HEK293T (cell line): Measurements from ENCODE around the gene CDK3.

ENCODE experiments used
- ARNT ChIP-seq: fragments of 450-650 bp; IDR thresholded peaks from 2 replicates; pipeline ENCODE4 v1.6.1; 2017; ENCODE audit warnings: mild to moderate bottlenecking
- BHLHE40 ChIP-seq: fragments of 450-650 bp; IDR thresholded peaks from 2 replicates; pipeline ENCODE4 v1.6.1; 2016; ENCODE audit warnings: mild to moderate bottlenecking, moderate library complexity, borderline replicate concordance
- CTBP1 ChIP-seq: fragments of 450-650 bp; IDR thresholded peaks from 2 replicates; pipeline ENCODE4 v1.6.1; 2016; ENCODE audit warnings: borderline replicate concordance
- ELF4 ChIP-seq: fragments of 450-650 bp; IDR thresholded peaks from 2 replicates; pipeline ENCODE4 v1.6.1; 2017; ENCODE audit warnings: antibody characterized with exemption
- FOXA1 ChIP-seq: fragments of 450-650 bp; IDR thresholded peaks from 2 replicates; pipeline ENCODE4 v1.6.1; 2016; ENCODE audit warnings: mild to moderate bottlenecking
- FOXK2 ChIP-seq: fragments of 450-650 bp; IDR thresholded peaks from 2 replicates; pipeline ENCODE4 v1.6.1; 2016; ENCODE audit warnings: mild to moderate bottlenecking
- FOXM1 ChIP-seq: fragments of 450-650 bp; IDR thresholded peaks from 2 replicates; pipeline ENCODE4 v1.6.1; 2017; ENCODE audit warnings: mild to moderate bottlenecking, borderline replicate concordance
- HDGF ChIP-seq: fragments of 450-650 bp; IDR thresholded peaks from 2 replicates; pipeline ENCODE4 v1.6.1; 2017; ENCODE audit warnings: antibody characterized with exemption, borderline replicate concordance
- LEF1 ChIP-seq: fragments of 450-650 bp; IDR thresholded peaks from 2 replicates; pipeline ENCODE4 v1.6.1; 2017; ENCODE audit warnings: mild to moderate bottlenecking, borderline replicate concordance
- NFRKB ChIP-seq: fragments of 450-650 bp; IDR thresholded peaks from 2 replicates; pipeline ENCODE4 v1.6.1; 2016; ENCODE audit warnings: mild to moderate bottlenecking, moderate library complexity
- SP1 ChIP-seq: fragments of 450-650 bp; IDR thresholded peaks from 2 replicates; pipeline ENCODE4 v1.6.1; 2017
- SUZ12 ChIP-seq: fragments of 450-650 bp; IDR thresholded peaks from 2 replicates; pipeline ENCODE4 v1.6.1; 2016; ENCODE audit warnings: mild to moderate bottlenecking
- TARDBP ChIP-seq: fragments of 450-650 bp; IDR thresholded peaks from 2 replicates; pipeline ENCODE4 v1.6.1; 2016
- ZNF384 ChIP-seq: fragments of 450-650 bp; IDR thresholded peaks from 2 replicates; pipeline ENCODE4 v1.6.1; 2016

- TF ChIP-seq NFRKB (no peak), BHLHE40 (no peak), FOXM1 (no peak), ELF4 (no peak), SUZ12 (no peak), FOXK2 (no peak), SP1 (no peak), LEF1 (no peak), ARNT (no peak), CTBP1 (no peak), ZNF384 (no peak), FOXA1 (no peak), HDGF (no peak), TARDBP (no peak)
Measured at GRCh38 chr17:76036497-76037261, 36.0 kb downstream of the CDK3 start.
